ENCODE data around the gene BTG4. TPM values are rescaled to one million over a fixed set of nuclear protein-coding genes. Genes with fewer than 3 reads are reported as not detected.

The BTG4 gene
- total and polyA plus RNA-seq, 2 of the 8 experiments (the other 6 are each of a cell fraction or from before 2014, with no cell fraction given), result 0.06 TPM; not detected in 1

GRCh38 chr11:111449696-111450479 is 62.3 kb downstream of the BTG4 start (continued):
- no peak for TF ChIP-seq CHD7 (IDR thresholded peaks at IDR 0.05; ENCODE audit: insufficient replicate concordance, low read length)
- no peak for TF ChIP-seq JUND (IDR thresholded peaks at IDR 0.05; ENCODE audit: low read length)
- no peak for TF ChIP-seq SP1 (IDR thresholded peaks at IDR 0.05; ENCODE audit: low read depth, low read length)
- no peak for TF ChIP-seq RXRA (IDR thresholded peaks at IDR 0.05; ENCODE audit: insufficient read depth, low read depth, low read length)
- TF ChIP-seq SP2 (IDR thresholded peaks at IDR 0.05; ENCODE audit: low read length), result no peak
- no peak for TF ChIP-seq SRF (IDR thresholded peaks at IDR 0.05; ENCODE audit: low read depth, low read length)
- TF ChIP-seq SIRT6 (IDR thresholded peaks at IDR 0.05; ENCODE audit: low read length), result no peak
- no peak for TF ChIP-seq RNF2 (IDR thresholded peaks at IDR 0.05; ENCODE audit: borderline replicate concordance, low read depth, low read length, missing control alignments, poor library complexity, severe bottlenecking)

Measured in H1 (cell line).